ENCODE measurements around the gene SLC47A1. TPM values are rescaled to one million over a fixed set of nuclear protein-coding genes. Genes with fewer than 3 reads are reported as not detected.

The SLC47A1 gene
- total and polyA plus RNA-seq, 8 donors = 0.12 to 0.97 (median 0.49) TPM; not detected in 1

DNA sequence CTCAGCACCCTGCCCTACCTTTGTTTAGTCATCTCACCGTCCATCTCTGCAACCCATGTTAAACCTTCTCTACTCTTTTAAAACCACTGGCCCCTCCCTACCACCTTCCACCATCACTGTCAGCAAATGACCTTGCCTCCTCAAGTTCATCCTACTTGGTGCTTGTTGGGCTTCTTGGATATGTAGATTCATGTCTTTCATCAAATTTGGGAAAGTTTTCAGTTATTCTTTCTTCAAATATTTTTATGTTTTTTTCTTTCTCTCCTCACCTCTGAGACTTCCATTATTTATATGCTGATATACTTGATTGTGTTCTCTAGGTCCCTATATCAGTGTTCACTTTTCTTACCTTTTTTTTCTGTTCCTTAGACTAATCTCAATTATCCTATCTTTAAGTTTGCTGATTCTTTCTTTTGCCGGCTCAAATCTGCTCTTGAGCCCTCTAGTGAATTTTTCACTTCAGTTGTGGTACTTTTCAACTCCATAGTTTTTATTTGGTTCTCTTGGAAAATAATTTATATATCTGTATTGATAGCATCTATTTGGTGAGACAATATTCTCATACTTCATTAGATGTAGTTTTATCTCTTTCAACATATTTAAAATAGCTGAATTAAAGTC lies 86.2 kb downstream of the SLC47A1 start:
- ATAC-seq = no peak
- H3K4me3 ChIP-seq = no peak overlapping the region
- no peak overlapping the region for H3K27ac ChIP-seq
- H3K4me1 ChIP-seq = no peaks in the 10 kb centered on the region
- no peak for DNase-seq
- FAIRE-seq = no peak
- no peaks in the 10 kb centered on the region for H3K27me3 ChIP-seq
- no peaks in the 10 kb centered on the region for H3K9me3 ChIP-seq
- WGBS, 2 donors = 75% methylated on average over 2 of the region's 2 CpGs
- TF ChIP-seq, protein P1, sequence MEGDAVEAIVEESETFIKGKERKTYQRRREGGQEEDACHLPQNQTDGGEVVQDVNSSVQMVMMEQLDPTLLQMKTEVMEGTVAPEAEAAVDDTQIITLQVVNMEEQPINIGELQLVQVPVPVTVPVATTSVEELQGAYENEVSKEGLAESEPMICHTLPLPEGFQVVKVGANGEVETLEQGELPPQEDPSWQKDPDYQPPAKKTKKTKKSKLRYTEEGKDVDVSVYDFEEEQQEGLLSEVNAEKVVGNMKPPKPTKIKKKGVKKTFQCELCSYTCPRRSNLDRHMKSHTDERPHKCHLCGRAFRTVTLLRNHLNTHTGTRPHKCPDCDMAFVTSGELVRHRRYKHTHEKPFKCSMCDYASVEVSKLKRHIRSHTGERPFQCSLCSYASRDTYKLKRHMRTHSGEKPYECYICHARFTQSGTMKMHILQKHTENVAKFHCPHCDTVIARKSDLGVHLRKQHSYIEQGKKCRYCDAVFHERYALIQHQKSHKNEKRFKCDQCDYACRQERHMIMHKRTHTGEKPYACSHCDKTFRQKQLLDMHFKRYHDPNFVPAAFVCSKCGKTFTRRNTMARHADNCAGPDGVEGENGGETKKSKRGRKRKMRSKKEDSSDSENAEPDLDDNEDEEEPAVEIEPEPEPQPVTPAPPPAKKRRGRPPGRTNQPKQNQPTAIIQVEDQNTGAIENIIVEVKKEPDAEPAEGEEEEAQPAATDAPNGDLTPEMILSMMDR (IDR thresholded peaks at IDR 0.05) = no peak
- intact Hi-C loops (cut with DNase I) = no loop called here
- no peaks in the 10 kb centered on the region for H3K36me3 ChIP-seq

GRCh38 chr17:19621697-19622096 lies 88.0 kb downstream of the SLC47A1 start:
- H3K9me3 ChIP-seq = no peaks in the 10 kb centered on the region
- FAIRE-seq (no peak), ATAC-seq (no peak), DNase-seq (no peak)
- intact Hi-C loops (cut with DNase I) = no loop called here
- no peaks in the 10 kb centered on the region for H3K36me3 ChIP-seq
- H3K4me3 ChIP-seq = no peak overlapping the region
- no peaks in the 10 kb centered on the region for H3K27me3 ChIP-seq
- no peaks in the 10 kb centered on the region for H3K4me1 ChIP-seq
- TF ChIP-seq, protein P1 (IDR thresholded peaks at IDR 0.05) = no peak
- 91 to 100% methylated on average over 1 of the region's 1 CpG for WGBS, 2 donors
- no peak overlapping the region for H3K27ac ChIP-seq

- WGBS, 2 donors = 94 to 96% methylated on average over 4 of the region's 4 CpGs
- Histone ChIP-seq H3K36me3 (no peaks in the 10 kb centered on the region), H3K9me3 (no peaks in the 10 kb centered on the region), H3K27me3 (no peaks in the 10 kb centered on the region), H3K27ac (no peak overlapping the region), H3K4me1 (no peaks in the 10 kb centered on the region), H3K4me3 (no peak overlapping the region)
- ATAC-seq = no peak
- no peak for DNase-seq
- TF ChIP-seq, protein P1 (IDR thresholded peaks at IDR 0.05) = no peak
- no peak for FAIRE-seq
- intact Hi-C loops (cut with DNase I) = no loop called here
Observed at GRCh38 chr17:19626079-19626478, 92.4 kb downstream of the SLC47A1 start.

Other genes starting within 250 kb of the SLC47A1 start
- 10 to 100 TPM in 3 of 6 donors, 1 to 10 TPM in 3; 6.6 to 13.2 (median 10.6) TPM for gene B9D1, start 171.1 kb upstream of the SLC47A1 start, total RNA-seq
- 10 to 100 TPM; 22.0 to 39.6 TPM for gene B9D1, start 171.1 kb upstream of the SLC47A1 start, polyA plus RNA-seq
- gene MAPK7, start 155.4 kb upstream of the SLC47A1 start, total RNA-seq = 1 to 10 TPM; 3.4 to 9.6 (median 7.0) TPM
- gene MAPK7, start 155.4 kb upstream of the SLC47A1 start, polyA plus RNA-seq = 10 to 100 TPM; 10.2 to 10.5 TPM
- 10 to 100 TPM in 3 of 6 donors, 1 to 10 TPM in 3; 1.2 to 25.5 (median 9.5) TPM for gene MFAP4, start 146.7 kb upstream of the SLC47A1 start, total RNA-seq
- 10 to 100 TPM in 1 of 2 donors, 1 to 10 TPM in 1; 9.9 to 13.0 TPM for gene MFAP4, start 146.7 kb upstream of the SLC47A1 start, polyA plus RNA-seq
- gene RNF112, start 122.6 kb upstream of the SLC47A1 start, total RNA-seq = 1 to 10 TPM in 1 of 6 donors, under 1 TPM in 5; 0.34 to 1.2 (median 0.46) TPM
- 1 to 10 TPM; 1.2 to 3.0 TPM for gene RNF112, start 122.6 kb upstream of the SLC47A1 start, polyA plus RNA-seq
- 100 to 1,000 TPM in 1 of 6 donors, 10 to 100 TPM in 5; 47.0 to 102 (median 57.7) TPM for gene ALDH3A2, start 114.9 kb downstream of the SLC47A1 start, total RNA-seq
- gene ALDH3A2, start 114.9 kb downstream of the SLC47A1 start, polyA plus RNA-seq = 10 to 100 TPM; 46.3 to 58.1 TPM
- gene SLC47A2, start 182.7 kb downstream of the SLC47A1 start, total RNA-seq = not detected
- not detected for gene SLC47A2, start 182.7 kb downstream of the SLC47A1 start, polyA plus RNA-seq
- gene ALDH3A1, start 214.4 kb downstream of the SLC47A1 start, total RNA-seq = under 1 TPM in 3 of 6 donors, not detected in 3; 0.20 to 0.51 (median 0.47) TPM
- gene ALDH3A1, start 214.4 kb downstream of the SLC47A1 start, polyA plus RNA-seq = under 1 TPM; 0.23 to 0.34 TPM